Osteoblast (primary cell): ENCODE measurements around the gene CELA3B. TPM values are rescaled to one million over a fixed set of nuclear protein-coding genes. Genes with fewer than 3 reads are reported as not detected.
"Not testable (repeated sequence)": the region's sequence is repeated elsewhere in the genome, so short reads cannot be mapped to it uniquely, and the experiment has no call there.

Source experiments
- DNase-seq: peaks from one replicate; pipeline ENCODE4 v3.0.0; 2011; ENCODE audit warnings: low spot score, mixed read lengths; ENCODE audit not compliant: insufficient read length; ENCODE audit errors: missing footprints
- H2AFZ ChIP-seq: 2 replicates; pipeline ENCODE4 v1.6.0; 2011; ENCODE audit warnings: mild to moderate bottlenecking, low read length
- H3K27ac ChIP-seq: 2 replicates; pipeline ENCODE4 v1.5.1; 2011; ENCODE audit warnings: mild to moderate bottlenecking, low read depth, low read length, moderate library complexity
- H3K27me3 ChIP-seq: 2 replicates; pipeline ENCODE4 v1.6.0; 2012; ENCODE audit warnings: mild to moderate bottlenecking, control low read depth, inconsistent platforms, low read length, moderate library complexity; ENCODE audit not compliant: insufficient read depth
- H3K36me3 ChIP-seq: 2 replicates; pipeline ENCODE4 v1.5.1; 2011; ENCODE audit warnings: mild to moderate bottlenecking, low read length, control low read depth, moderate library complexity; ENCODE audit not compliant: insufficient read depth
- H3K4me1 ChIP-seq: 2 replicates; pipeline ENCODE4 v1.5.1; 2011; ENCODE audit warnings: mild to moderate bottlenecking, low read length, control low read depth, moderate library complexity; ENCODE audit not compliant: insufficient read depth
- H3K4me2 ChIP-seq: 2 replicates; pipeline ENCODE4 v1.6.0; 2011; ENCODE audit warnings: mild to moderate bottlenecking, low read length; ENCODE audit not compliant: insufficient read depth
- H3K4me3 ChIP-seq: fragments of 200-600 bp; sonication (generic); 3 replicates; pipeline ENCODE4 v1.5.1; 2012; ENCODE audit warnings: mild to moderate bottlenecking, low read length, inconsistent platforms; ENCODE audit not compliant: insufficient read depth
- H3K79me2 ChIP-seq: 2 replicates; pipeline ENCODE4 v1.6.0; 2012; ENCODE audit warnings: mild to moderate bottlenecking, low read length, control low read depth, inconsistent platforms; ENCODE audit not compliant: insufficient read depth
- H3K9me3 ChIP-seq: 2 replicates; pipeline ENCODE4 v1.5.1; 2011; ENCODE audit warnings: low read depth, low read length, control low read depth
- H4K20me1 ChIP-seq: 2 replicates; pipeline ENCODE4 v1.6.0; 2012; ENCODE audit warnings: mild to moderate bottlenecking, low read length, control low read depth; ENCODE audit not compliant: insufficient read depth
- total RNA-seq: library from RNA; depleted of rRNA; stranded (reverse); fragments of >200 nt; gene quantifications from 2 replicates; pipeline ENCODE4 v1.2.3, GENCODE V29; 2012
- TF ChIP-seq, protein P1 (sequence below): IDR thresholded peaks from 2 replicates; pipeline ENCODE4 v1.5.1; 2011; ENCODE audit warnings: mild to moderate bottlenecking, low read depth, low read length, moderate library complexity; ENCODE audit errors: extremely low read depth

CELA3B gene
- total RNA-seq, 1 donor = not detected

DNA sequence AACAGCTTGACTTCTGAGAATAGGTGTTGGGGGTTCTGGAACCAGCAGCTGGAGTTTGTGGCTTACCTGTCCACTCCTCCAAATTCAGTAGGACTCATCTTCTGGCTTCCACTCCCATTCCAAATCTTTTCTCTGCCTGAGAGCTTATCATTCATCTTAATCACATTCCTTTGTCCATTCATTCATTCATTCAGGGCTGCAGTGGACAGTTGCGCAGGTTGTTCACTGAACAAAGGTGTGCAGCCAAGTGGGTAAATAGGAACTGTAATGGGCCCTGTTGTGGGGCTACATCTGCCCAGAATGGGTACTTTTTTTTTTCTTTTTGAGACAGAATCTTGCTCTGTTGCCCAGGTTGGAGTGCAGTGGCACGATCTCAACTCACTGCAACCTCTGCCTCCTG lies 36.3 kb upstream of the CELA3B start:
- Histone ChIP-seq H4K20me1 (peaks cover 4% of the 10 kb centered on the region), H3K4me1 (peaks cover 40% of the 10 kb centered on the region), H3K4me2 (peak overlapping the region; percentile 4), H3K9me3 (no peaks in the 10 kb centered on the region), H3K27ac (peak overlapping the region; percentile 89), H3K27me3 (no peaks in the 10 kb centered on the region), H3K79me2 (peaks cover 13% of the 10 kb centered on the region), H3K4me3 (no peak overlapping the region), H3K36me3 (no peaks in the 10 kb centered on the region), H2AFZ (no peak overlapping the region)
- TF ChIP-seq, protein P1, sequence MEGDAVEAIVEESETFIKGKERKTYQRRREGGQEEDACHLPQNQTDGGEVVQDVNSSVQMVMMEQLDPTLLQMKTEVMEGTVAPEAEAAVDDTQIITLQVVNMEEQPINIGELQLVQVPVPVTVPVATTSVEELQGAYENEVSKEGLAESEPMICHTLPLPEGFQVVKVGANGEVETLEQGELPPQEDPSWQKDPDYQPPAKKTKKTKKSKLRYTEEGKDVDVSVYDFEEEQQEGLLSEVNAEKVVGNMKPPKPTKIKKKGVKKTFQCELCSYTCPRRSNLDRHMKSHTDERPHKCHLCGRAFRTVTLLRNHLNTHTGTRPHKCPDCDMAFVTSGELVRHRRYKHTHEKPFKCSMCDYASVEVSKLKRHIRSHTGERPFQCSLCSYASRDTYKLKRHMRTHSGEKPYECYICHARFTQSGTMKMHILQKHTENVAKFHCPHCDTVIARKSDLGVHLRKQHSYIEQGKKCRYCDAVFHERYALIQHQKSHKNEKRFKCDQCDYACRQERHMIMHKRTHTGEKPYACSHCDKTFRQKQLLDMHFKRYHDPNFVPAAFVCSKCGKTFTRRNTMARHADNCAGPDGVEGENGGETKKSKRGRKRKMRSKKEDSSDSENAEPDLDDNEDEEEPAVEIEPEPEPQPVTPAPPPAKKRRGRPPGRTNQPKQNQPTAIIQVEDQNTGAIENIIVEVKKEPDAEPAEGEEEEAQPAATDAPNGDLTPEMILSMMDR = no peak
- no peak for DNase-seq

DNA sequence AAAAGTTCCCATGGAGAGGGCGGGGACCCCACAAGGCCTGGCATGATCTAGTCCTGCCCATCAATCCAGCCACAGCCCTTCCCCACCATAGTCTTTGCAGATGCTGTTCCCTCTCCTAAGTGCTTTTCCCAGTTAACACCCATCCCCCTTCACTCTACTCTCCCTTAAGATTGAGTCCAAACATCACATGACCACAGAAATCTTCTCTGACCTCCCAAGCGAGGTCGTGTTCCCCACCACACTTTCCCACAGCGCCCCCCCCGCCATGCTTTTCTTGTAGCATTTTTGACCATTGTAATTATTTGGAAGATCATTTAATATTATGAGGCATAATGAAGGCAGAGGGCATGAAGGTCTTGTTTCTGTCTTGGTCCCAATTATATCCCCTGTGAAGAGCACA lies 35.5 kb upstream of the CELA3B start:
- no peak overlapping the region for H3K4me2 ChIP-seq
- DNase-seq = no peak
- H3K4me1 ChIP-seq = peaks cover 37% of the 10 kb centered on the region
- peaks cover 4% of the 10 kb centered on the region for H3K79me2 ChIP-seq
- TF ChIP-seq, protein P1 = no peak
- no peaks in the 10 kb centered on the region for H3K27me3 ChIP-seq
- H4K20me1 ChIP-seq = peaks cover 2% of the 10 kb centered on the region
- H3K4me3 ChIP-seq = no peak overlapping the region
- no peaks in the 10 kb centered on the region for H3K36me3 ChIP-seq
- H3K9me3 ChIP-seq = no peaks in the 10 kb centered on the region
- no peak overlapping the region for H2AFZ ChIP-seq
- H3K27ac ChIP-seq = no peak overlapping the region

DNA sequence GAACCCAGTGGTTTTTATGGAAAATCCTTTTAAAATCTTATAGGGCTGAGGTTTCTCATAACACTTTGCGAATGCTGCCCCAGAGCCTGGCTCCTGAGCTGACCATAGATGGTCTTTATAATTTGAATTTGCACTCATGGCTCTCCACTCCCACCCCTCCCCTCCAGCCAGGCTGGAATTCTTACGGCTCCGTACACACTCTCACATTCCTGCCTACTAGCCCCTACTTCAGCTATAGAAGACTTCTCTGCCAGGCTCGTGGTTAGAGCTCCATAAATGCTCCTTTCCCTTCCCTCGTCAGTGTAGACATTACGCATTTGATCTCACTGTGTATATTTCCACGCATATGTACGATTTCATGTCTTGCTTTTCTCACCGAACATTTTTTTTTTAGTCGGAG lies 34.4 kb upstream of the CELA3B start:
- Histone ChIP-seq H3K27me3 (no peaks in the 10 kb centered on the region), H3K27ac (no peak overlapping the region), H3K4me1 (peaks cover 37% of the 10 kb centered on the region), H3K4me3 (no peak overlapping the region), H3K4me2 (no peak overlapping the region), H4K20me1 (no peaks in the 10 kb centered on the region), H3K9me3 (no peaks in the 10 kb centered on the region), H2AFZ (no peak overlapping the region), H3K36me3 (no peaks in the 10 kb centered on the region), H3K79me2 (no peaks in the 10 kb centered on the region)
- TF ChIP-seq, protein P1 = no peak
- DNase-seq = no peak

DNA sequence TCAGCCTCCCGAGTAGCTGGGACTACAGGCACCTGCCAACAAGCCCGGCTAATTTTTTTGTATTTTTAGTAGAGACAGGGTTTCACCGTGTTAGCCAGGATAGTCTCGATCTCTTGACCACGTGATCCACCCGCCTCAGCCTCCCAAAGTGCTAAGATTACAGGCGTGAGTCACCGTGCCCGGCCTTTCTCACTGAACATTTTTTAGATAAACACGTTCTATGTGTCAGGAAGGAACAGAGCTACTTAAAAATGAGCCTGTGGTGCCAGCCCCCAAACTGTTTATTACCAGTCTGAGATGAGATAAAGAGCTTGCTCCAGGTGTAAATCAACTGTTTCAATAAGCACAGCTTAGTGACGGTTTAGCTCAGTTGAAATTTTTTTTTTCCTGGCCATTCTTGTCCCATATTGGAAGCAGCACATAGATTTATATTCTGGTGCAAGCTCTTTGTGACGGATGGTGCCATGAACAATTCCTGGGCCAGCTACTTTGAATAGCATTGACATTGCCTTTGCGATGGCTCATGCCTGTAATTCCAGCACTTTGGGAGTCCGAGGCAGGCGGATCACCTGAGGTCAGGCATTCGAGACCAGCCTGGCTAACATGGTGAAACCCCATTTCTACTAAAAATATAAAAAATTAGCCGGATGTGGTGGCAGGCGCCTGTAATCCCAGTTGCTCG lies 33.7 kb upstream of the CELA3B start:
- not testable (repeated sequence) for H3K36me3 ChIP-seq, H3K79me2 ChIP-seq, H2AFZ ChIP-seq, H3K9me3 ChIP-seq, H3K27ac ChIP-seq, H3K27me3 ChIP-seq, H4K20me1 ChIP-seq, H3K4me3 ChIP-seq
- peaks cover 33% of the 10 kb centered on the region for H3K4me1 ChIP-seq
- peak; percentile 72 for DNase-seq
- peak overlapping the region; percentile 45 for H3K4me2 ChIP-seq
